NB4 (cell line): Measurements from ENCODE around the gene FOXO3B.
"Not testable (repeated sequence)": the region's sequence is repeated elsewhere in the genome, so short reads cannot be mapped to it uniquely, and the experiment has no call there.

Experiments used
- CTCF ChIP-seq: IDR thresholded peaks from one replicate; pipeline ENCODE4 v1.5.1; 2012; ENCODE audit warnings: low read depth, low read length
- POLR2A ChIP-seq: IDR thresholded peaks from 2 replicates; pipeline ENCODE4 v1.6.1; 2011; ENCODE audit warnings: mild to moderate bottlenecking; ENCODE audit not compliant: insufficient read length; ENCODE audit errors: extremely low read depth

GRCh38 chr17:18668625-18669024 is 13.5 kb downstream of the FOXO3B start:
- not testable (repeated sequence) for TF ChIP-seq POLR2A, CTCF
